GM21526 (cell line): ENCODE data around the gene CATSPER3.

Experiments used
- ATAC-seq: cut with Tn5 transposase; IDR thresholded peaks from one replicate; pipeline ENCODE4 v1.9.1; 2021; ENCODE audit warnings: moderate library complexity; ENCODE audit not compliant: unreplicated experiment, low FRiP score

Gene CATSPER3

GRCh38 chr5:135057233-135057632 is 89.5 kb downstream of the CATSPER3 start:
- ATAC-seq = no peak

GRCh38 chr5:135058331-135058732 is 90.6 kb downstream of the CATSPER3 start:
- no peak for ATAC-seq

- ATAC-seq = no peak
These were observed 91.6 kb downstream of the CATSPER3 start for GRCh38 chr5:135059000-135059923.

GRCh38 chr5:135060021-135060420 is 92.3 kb downstream of the CATSPER3 start:
- ATAC-seq = no peak

GRCh38 chr5:135061001-135061400 is 93.3 kb downstream of the CATSPER3 start:
- ATAC-seq = no peak
